Measurements from ENCODE around the gene JAKMIP3.

DNA sequence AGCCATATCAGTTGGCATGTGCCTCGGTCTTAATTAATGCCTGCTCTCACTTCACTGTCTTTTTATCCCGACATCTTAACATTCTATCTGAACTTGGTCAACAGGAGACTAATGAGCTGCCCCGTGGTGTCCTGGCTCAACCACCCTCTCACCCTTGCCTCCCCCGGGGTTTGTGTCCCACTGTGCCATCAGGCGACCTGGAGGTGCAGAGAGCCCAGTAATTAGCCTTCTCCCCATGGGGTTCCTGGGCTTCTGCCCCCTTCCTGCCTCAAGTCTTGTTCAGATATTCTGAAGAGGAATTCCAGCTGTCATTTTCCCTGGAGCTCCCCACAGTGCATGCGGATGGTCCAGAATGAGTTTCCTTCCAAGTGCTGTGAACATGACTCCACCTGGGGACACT is 10.1 kb upstream of the JAKMIP3 start:
- TF ChIP-seq, protein P1, sequence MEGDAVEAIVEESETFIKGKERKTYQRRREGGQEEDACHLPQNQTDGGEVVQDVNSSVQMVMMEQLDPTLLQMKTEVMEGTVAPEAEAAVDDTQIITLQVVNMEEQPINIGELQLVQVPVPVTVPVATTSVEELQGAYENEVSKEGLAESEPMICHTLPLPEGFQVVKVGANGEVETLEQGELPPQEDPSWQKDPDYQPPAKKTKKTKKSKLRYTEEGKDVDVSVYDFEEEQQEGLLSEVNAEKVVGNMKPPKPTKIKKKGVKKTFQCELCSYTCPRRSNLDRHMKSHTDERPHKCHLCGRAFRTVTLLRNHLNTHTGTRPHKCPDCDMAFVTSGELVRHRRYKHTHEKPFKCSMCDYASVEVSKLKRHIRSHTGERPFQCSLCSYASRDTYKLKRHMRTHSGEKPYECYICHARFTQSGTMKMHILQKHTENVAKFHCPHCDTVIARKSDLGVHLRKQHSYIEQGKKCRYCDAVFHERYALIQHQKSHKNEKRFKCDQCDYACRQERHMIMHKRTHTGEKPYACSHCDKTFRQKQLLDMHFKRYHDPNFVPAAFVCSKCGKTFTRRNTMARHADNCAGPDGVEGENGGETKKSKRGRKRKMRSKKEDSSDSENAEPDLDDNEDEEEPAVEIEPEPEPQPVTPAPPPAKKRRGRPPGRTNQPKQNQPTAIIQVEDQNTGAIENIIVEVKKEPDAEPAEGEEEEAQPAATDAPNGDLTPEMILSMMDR (IDR thresholded peaks at IDR 0.05), result no peak
- no peak for TF ChIP-seq POLR2A (IDR thresholded peaks at IDR 0.05)

All from uterus (tissue), 2 donors.